DOHH2 (cell line): ENCODE measurements around the gene IZUMO1.
A peak's percentile ranks its signal among the peaks of the same experiment; 100 is the strongest.

ENCODE experiments used
- H3F3A ChIP-seq: fragments of 200-600 bp; sonication (generic), shearing (Covaris generic); 2 replicates; pipeline ENCODE4 v1.6.0; 2016; ENCODE audit warnings: antibody characterized with exemption, mild to moderate bottlenecking; ENCODE audit not compliant: control insufficient read depth, insufficient read depth
- H3K27ac ChIP-seq: fragments of 200-600 bp; sonication (generic); 2 replicates; pipeline ENCODE4 v1.5.1; 2014; ENCODE audit warnings: low read depth, mild to moderate bottlenecking, low read length, moderate library complexity
- H3K27me3 ChIP-seq: fragments of 200-600 bp; sonication (generic); 2 replicates; pipeline ENCODE4 v1.6.1; 2014; ENCODE audit warnings: mild to moderate bottlenecking, low read length, mixed read lengths; ENCODE audit not compliant: control insufficient read depth
- H3K36me3 ChIP-seq: fragments of 200-600 bp; sonication (generic); 2 replicates; pipeline ENCODE4 v1.6.1; 2014; ENCODE audit warnings: mild to moderate bottlenecking, low read length, moderate library complexity, mixed read lengths; ENCODE audit not compliant: control insufficient read depth
- H3K4me1 ChIP-seq: fragments of 200-600 bp; sonication (generic); 2 replicates; pipeline ENCODE4 v1.6.1; 2014; ENCODE audit warnings: mild to moderate bottlenecking, low read length, mixed read lengths; ENCODE audit not compliant: control insufficient read depth
- H3K4me2 ChIP-seq: fragments of 200-600 bp; sonication (generic); 2 replicates; pipeline ENCODE4 v1.6.0; 2014; ENCODE audit warnings: mild to moderate bottlenecking, low read length, moderate library complexity
- H3K4me3 ChIP-seq: fragments of 200-600 bp; sonication (generic); 2 replicates; pipeline ENCODE4 v1.5.1; 2014; ENCODE audit warnings: mild to moderate bottlenecking, low read length, mixed read lengths
- H3K79me2 ChIP-seq: fragments of 200-600 bp; sonication (generic); 2 replicates; pipeline ENCODE4 v1.6.1; 2014; ENCODE audit warnings: mild to moderate bottlenecking, low read length, mixed read lengths; ENCODE audit not compliant: control insufficient read depth
- H3K9me2 ChIP-seq: fragments of 200-600 bp; sonication (generic); replicated peaks from 2 replicates; pipeline ENCODE4 v1.6.1; 2014; ENCODE audit warnings: mild to moderate bottlenecking, low read length, mixed read lengths; ENCODE audit not compliant: control insufficient read depth
- H3K9me3 ChIP-seq: fragments of 200-600 bp; sonication (generic); 2 replicates; pipeline ENCODE4 v1.6.1; 2014; ENCODE audit warnings: antibody characterized with exemption, low read length, mixed read lengths; ENCODE audit not compliant: control insufficient read depth, insufficient read depth
- H4K20me1 ChIP-seq: fragments of 200-600 bp; sonication (generic); 2 replicates; pipeline ENCODE4 v1.6.0; 2014; ENCODE audit warnings: low read depth, mild to moderate bottlenecking, antibody characterized with exemption, low read length, moderate library complexity; ENCODE audit not compliant: control insufficient read depth, insufficient read depth
- CTCF ChIP-seq: fragments of 200-600 bp; sonication (generic); IDR thresholded peaks from one replicate; pipeline ENCODE4 v1.5.1; 2014; ENCODE audit warnings: antibody characterized with exemption, mild to moderate bottlenecking, low read depth, low read length; ENCODE audit not compliant: poor library complexity, severe bottlenecking
- EZH2phosphoT487 ChIP-seq: fragments of 200-600 bp; sonication (generic); IDR thresholded peaks from 2 replicates; pipeline ENCODE4 v1.6.1; 2017; ENCODE audit warnings: borderline replicate concordance, mild to moderate bottlenecking, antibody characterized with exemption, low read length, moderate library complexity, mixed read lengths

IZUMO1 gene

GRCh38 chr19:48738557-48739403 is 7.9 kb downstream of the IZUMO1 start:
- H3K79me2 ChIP-seq = no peaks in the 10 kb centered on the region
- no peaks in the 10 kb centered on the region for H3K9me2 ChIP-seq
- H3K4me2 ChIP-seq = peak overlapping the region; percentile 63
- TF ChIP-seq CTCF = peak; percentile 43
- TF ChIP-seq EZH2phosphoT487 = no peak
- H3K27ac ChIP-seq = no peak overlapping the region
- 0 out of 2 replicates have a peak, but pooled peaks cover 6% of the 10 kb centered on the region for H3K27me3 ChIP-seq
- peaks cover 22% of the 10 kb centered on the region for H3K4me1 ChIP-seq
- H3K4me3 ChIP-seq = peak overlapping the region; percentile 39
- H3F3A ChIP-seq = peaks cover 3% of the 10 kb centered on the region; the same call in 1 of the 2 replicates
- H3K9me3 ChIP-seq = no peaks in the 10 kb centered on the region
- H3K36me3 ChIP-seq = no peaks in the 10 kb centered on the region
- no peaks in the 10 kb centered on the region for H4K20me1 ChIP-seq

GRCh38 chr19:48737360-48737998 is 9.2 kb downstream of the IZUMO1 start:
- Histone ChIP-seq H3K27me3 (0 out of 2 replicates have a peak, but pooled peaks cover 6% of the 10 kb centered on the region), H3K79me2 (no peaks in the 10 kb centered on the region), H3K9me2 (no peaks in the 10 kb centered on the region), H4K20me1 (no peaks in the 10 kb centered on the region), H3K27ac (no peak overlapping the region), H3K4me2 (no peak overlapping the region), H3K4me1 (peaks cover 22% of the 10 kb centered on the region), H3K9me3 (no peaks in the 10 kb centered on the region), H3K4me3 (no peak overlapping the region), H3F3A (peaks cover 3% of the 10 kb centered on the region; the same call in 1 of the 2 replicates), H3K36me3 (no peaks in the 10 kb centered on the region)
- no peak for TF ChIP-seq CTCF

- H3K4me2 ChIP-seq = no peak overlapping the region
- H3F3A ChIP-seq = peaks cover 3% of the 10 kb centered on the region; the same call in 1 of the 2 replicates
- 0 out of 2 replicates have a peak, but pooled peaks cover 3% of the 10 kb centered on the region for H3K27me3 ChIP-seq
- no peaks in the 10 kb centered on the region for H4K20me1 ChIP-seq
- H3K4me1 ChIP-seq = peaks cover 11% of the 10 kb centered on the region
- H3K36me3 ChIP-seq = no peaks in the 10 kb centered on the region
- H3K9me2 ChIP-seq = no peaks in the 10 kb centered on the region
- H3K27ac ChIP-seq = no peak overlapping the region
- no peak for TF ChIP-seq CTCF
- no peak for TF ChIP-seq EZH2phosphoT487
- H3K4me3 ChIP-seq = no peak overlapping the region
- no peaks in the 10 kb centered on the region for H3K9me3 ChIP-seq
- no peaks in the 10 kb centered on the region for H3K79me2 ChIP-seq
These were observed 11.6 kb downstream of the IZUMO1 start for GRCh38 chr19:48735031-48735615.
